Endothelial cell of umbilical vein (primary cell): ENCODE results near the gene CRYGS.

Experiments
- CTCF ChIP-seq, 2 donors: IDR thresholded peaks; 1 replicate in 1 of 2; 2 replicates in 1 of 2; pipeline ENCODE4 v1.5.1; 2011; ENCODE audit warnings: low read length in 2 of 2, mild to moderate bottlenecking in 2 of 2, moderate library complexity in 2 of 2, control low read depth in 1 of 2, inconsistent platforms in 1 of 2, low read depth in 1 of 2; ENCODE audit not compliant: insufficient read depth in 1 of 2; ENCODE audit errors: extremely low read depth in 1 of 2
- EZH2 ChIP-seq: IDR thresholded peaks from 2 replicates; pipeline ENCODE4 v1.6.1; 2012; ENCODE audit warnings: borderline replicate concordance, low read depth, mild to moderate bottlenecking, moderate library complexity, low read length, inconsistent platforms; ENCODE audit not compliant: severe bottlenecking
- MAX ChIP-seq: IDR thresholded peaks from 2 replicates; pipeline ENCODE4 v1.6.1; 2011; ENCODE audit not compliant: insufficient read depth, insufficient read length
- MYC ChIP-seq: IDR thresholded peaks from one replicate; pipeline ENCODE4 v1.6.1; 2011; ENCODE audit warnings: mild to moderate bottlenecking, low read depth, low read length
- POLR2A ChIP-seq: IDR thresholded peaks from 2 replicates; pipeline ENCODE4 v1.6.1; 2012; ENCODE audit warnings: low read depth, mild to moderate bottlenecking, control low read depth, low read length
- POLR2AphosphoS5 ChIP-seq: IDR thresholded peaks from 2 replicates; pipeline ENCODE4 v1.6.1; 2012; ENCODE audit warnings: low read depth, mild to moderate bottlenecking, control low read depth, low read length, moderate library complexity; ENCODE audit not compliant: insufficient read depth

- TF ChIP-seq POLR2AphosphoS5, result no peak
- TF ChIP-seq CTCF (IDR thresholded peaks at IDR 0.05; ENCODE audit: extremely low read depth in 1 of 2, insufficient read depth in 1 of 2, low read depth in 1 of 2, low read length in 2 of 2), result no peak
- no peak for TF ChIP-seq EZH2
- no peak for TF ChIP-seq POLR2A
- TF ChIP-seq MYC, result no peak
- no peak for TF ChIP-seq MAX
Observed at GRCh38 chr3:186506191-186506739, 37.9 kb downstream of the CRYGS start.
